ENCODE data around the gene CTDSPL. TPM values are rescaled to one million over a fixed set of nuclear protein-coding genes. Genes with fewer than 3 reads are reported as not detected.
A peak's percentile ranks its signal among the peaks of the same experiment; 100 is the strongest.

CTDSPL gene
- total and polyA plus RNA-seq, 2 of the 13 experiments (the other 11 are each of a cell fraction or from before 2014, with no cell fraction given), result 26.1 to 142 TPM

DNA sequence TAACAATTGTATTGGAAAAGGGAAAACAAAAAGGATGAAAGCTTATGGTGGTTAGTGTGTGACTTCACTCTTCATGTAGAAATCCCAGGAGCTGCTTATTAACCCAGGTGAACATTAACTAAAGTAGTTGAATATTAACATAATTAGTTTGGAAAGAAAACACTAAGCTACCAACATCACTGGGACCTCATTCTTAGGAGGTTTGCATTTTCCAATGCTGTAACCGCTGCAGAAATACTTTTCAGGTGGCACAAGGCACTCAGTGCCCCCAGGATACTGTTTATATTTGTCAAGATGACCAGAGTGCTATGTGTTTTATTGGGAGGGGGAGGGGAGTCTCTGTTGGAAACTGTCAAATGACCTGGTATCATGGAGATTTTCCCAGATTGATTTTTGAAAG, 103.0 kb downstream of the CTDSPL start:
- H3K4me2 ChIP-seq (ENCODE audit: low read depth, low read length), result peak overlapping the region; percentile 54
- FAIRE-seq (peak; percentile 86), DNase-seq (ENCODE audit: low spot score) (peak; percentile 82), ATAC-seq (peak; percentile 90)
- H2AFZ ChIP-seq (ENCODE audit: low read length), result no peak overlapping the region
- peak overlapping the region; percentile 58 for H3K27ac ChIP-seq (ENCODE audit: extremely low read length, insufficient read depth, low read length)
- no peaks in the 10 kb centered on the region for H4K20me1 ChIP-seq (ENCODE audit: insufficient read depth, low read length)
- ChIA-PET POLR2A (interaction anchor here (0.6 to 2.6 kb wide), 18 partner anchors 10 to 423 kb away, joined by 3 to 20 read pairs (median 4); partner anchors contain the start of gene OXSR1), CTCF (ENCODE audit: low intra/inter-chr PET ratio, low total read pairs) (interaction anchor here (1.0 to 5.3 kb wide), 2 partner anchors 40 to 109 kb away, joined by 3 to 59 read pairs; no protein-coding TSS in a partner anchor)
- H3K79me2 ChIP-seq (ENCODE audit: insufficient read depth, low read length), result peaks cover 3% of the 10 kb centered on the region
- H3K4me3 ChIP-seq (replicated peaks in 1 of 3; ENCODE audit: insufficient read depth in 1 of 3, low read depth in 2 of 3, low read length in 3 of 3), result peak overlapping the region in 1 of 3 experiments; percentile 2; a peak in 1 of 6 replicates
- peak overlapping the region; percentile 24; the same call in 1 of the 2 replicates for H3K9ac ChIP-seq (ENCODE audit: insufficient read depth, low read depth, low read length)
- no peaks in the 10 kb centered on the region for H3K9me3 ChIP-seq (ENCODE audit: low read length)
- intact Hi-C loops (cut with micrococcal nuclease; ENCODE audit: unreplicated experiment), result loop anchor here (1.0 to 2.0 kb wide), 2 partner anchors 30 to 58 kb away; no protein-coding TSS in a partner anchor
- H3K4me1 ChIP-seq (ENCODE audit: insufficient read depth, low read length), result peaks cover 63% of the 10 kb centered on the region
- peaks cover 11 to 38% of the 10 kb centered on the region in 2 experiments for H3K36me3 ChIP-seq (replicated peaks in 1 of 2; ENCODE audit: control insufficient read depth in 1 of 2, insufficient read depth in 2 of 2, low read length in 2 of 2)
- in situ Hi-C loops (cut with HindIII; ENCODE audit: extremely low pct_ligation_motif_present, low pct_unique_long_range_greater_than_20kb), result loop anchor here (5.0 kb wide), 1 partner anchor 107 kb away; no protein-coding TSS in a partner anchor
- no peaks in the 10 kb centered on the region for H3K27me3 ChIP-seq (ENCODE audit: control insufficient read depth in 1 of 2, insufficient read depth in 2 of 2, low read length in 2 of 2)
- 9% methylated on average over 1 of the region's 1 CpG for WGBS (ENCODE audit: low lambda C conversion rate)
- no TSS peak for BruUV-seq (replicated peaks)
- TF ChIP-seq TBX2 (CRISPR knock-in tag; IDR thresholded peaks at IDR 0.05; ENCODE audit: borderline replicate concordance) (peak; percentile 81), CEBPG (CRISPR knock-in tag; IDR thresholded peaks at IDR 0.05) (peak; percentile 7; the same call in 1 of the 2 replicates), SALL1 (CRISPR knock-in tag; IDR thresholded peaks at IDR 0.05) (no peak), HOXA3 (CRISPR knock-in tag; IDR thresholded peaks at IDR 0.05) (peak; percentile 19; the same call in 1 of the 2 replicates), SP2 (CRISPR knock-in tag; IDR thresholded peaks at IDR 0.05) (no peak), ZNF572 (CRISPR knock-in tag; IDR thresholded peaks at IDR 0.05) (no peak), BCL6 (CRISPR knock-in tag; IDR thresholded peaks at IDR 0.05) (0 out of 2 replicates have a peak, but pooled peaks have one; percentile 35), ZNF614 (CRISPR knock-in tag; IDR thresholded peaks at IDR 0.05; ENCODE audit: borderline replicate concordance) (0 out of 2 replicates have a peak, but pooled peaks have one; percentile 53), ZSCAN31 (CRISPR knock-in tag; IDR thresholded peaks at IDR 0.05; ENCODE audit: low read depth) (0 out of 2 replicates have a peak, but pooled peaks have one; percentile 39), TEAD3 (CRISPR knock-in tag; optimal IDR thresholded peaks at IDR 0.05; ENCODE audit: borderline replicate concordance) (peak; percentile 69), HDAC2 (CRISPR knock-in tag; IDR thresholded peaks at IDR 0.05) (peak; percentile 40), HNRNPL (IDR thresholded peaks at IDR 0.05; ENCODE audit: low read depth, low read length) (0 out of 2 replicates have a peak, but pooled peaks have one; percentile 59), FOXP1 (IDR thresholded peaks at IDR 0.05) (no peak), FOXP1 (CRISPR knock-in tag; IDR thresholded peaks at IDR 0.05) (peak; percentile 84), THAP11 (CRISPR knock-in tag; IDR thresholded peaks at IDR 0.05) (0 out of 2 replicates have a peak, but pooled peaks have one; percentile 26), KLF12 (CRISPR knock-in tag; IDR thresholded peaks at IDR 0.05; ENCODE audit: borderline replicate concordance) (0 out of 2 replicates have a peak, but pooled peaks have one; percentile 31), KAT8 (CRISPR knock-in tag; IDR thresholded peaks at IDR 0.05) (peak; percentile 37; the same call in 1 of the 2 replicates), CBX1 (IDR thresholded peaks at IDR 0.05; ENCODE audit: low read depth) (no peak), MED1 (CRISPR knock-in tag; IDR thresholded peaks at IDR 0.05) (peak; percentile 81), CREM (IDR thresholded peaks at IDR 0.05) (0 out of 2 replicates have a peak, but pooled peaks have one; percentile 40), CREM (CRISPR knock-in tag; IDR thresholded peaks at IDR 0.05) (no peak), ZFP90 (CRISPR knock-in tag; IDR thresholded peaks at IDR 0.05; ENCODE audit: borderline replicate concordance) (0 out of 2 replicates have a peak, but pooled peaks have one; percentile 52)
- TF ChIP-seq, protein P1, sequence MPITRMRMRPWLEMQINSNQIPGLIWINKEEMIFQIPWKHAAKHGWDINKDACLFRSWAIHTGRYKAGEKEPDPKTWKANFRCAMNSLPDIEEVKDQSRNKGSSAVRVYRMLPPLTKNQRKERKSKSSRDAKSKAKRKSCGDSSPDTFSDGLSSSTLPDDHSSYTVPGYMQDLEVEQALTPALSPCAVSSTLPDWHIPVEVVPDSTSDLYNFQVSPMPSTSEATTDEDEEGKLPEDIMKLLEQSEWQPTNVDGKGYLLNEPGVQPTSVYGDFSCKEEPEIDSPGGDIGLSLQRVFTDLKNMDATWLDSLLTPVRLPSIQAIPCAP (CRISPR knock-in tag; IDR thresholded peaks at IDR 0.05; ENCODE audit: low read depth), result no peak
- TF ChIP-seq, protein P2, sequence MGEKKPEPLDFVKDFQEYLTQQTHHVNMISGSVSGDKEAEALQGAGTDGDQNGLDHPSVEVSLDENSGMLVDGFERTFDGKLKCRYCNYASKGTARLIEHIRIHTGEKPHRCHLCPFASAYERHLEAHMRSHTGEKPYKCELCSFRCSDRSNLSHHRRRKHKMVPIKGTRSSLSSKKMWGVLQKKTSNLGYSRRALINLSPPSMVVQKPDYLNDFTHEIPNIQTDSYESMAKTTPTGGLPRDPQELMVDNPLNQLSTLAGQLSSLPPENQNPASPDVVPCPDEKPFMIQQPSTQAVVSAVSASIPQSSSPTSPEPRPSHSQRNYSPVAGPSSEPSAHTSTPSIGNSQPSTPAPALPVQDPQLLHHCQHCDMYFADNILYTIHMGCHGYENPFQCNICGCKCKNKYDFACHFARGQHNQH (CRISPR knock-in tag; IDR thresholded peaks at IDR 0.05), result 0 out of 2 replicates have a peak, but pooled peaks have one; percentile 32

Data from HepG2 (cell line).